ENCODE measurements around the gene ASB1.

ASB1 gene

DNA sequence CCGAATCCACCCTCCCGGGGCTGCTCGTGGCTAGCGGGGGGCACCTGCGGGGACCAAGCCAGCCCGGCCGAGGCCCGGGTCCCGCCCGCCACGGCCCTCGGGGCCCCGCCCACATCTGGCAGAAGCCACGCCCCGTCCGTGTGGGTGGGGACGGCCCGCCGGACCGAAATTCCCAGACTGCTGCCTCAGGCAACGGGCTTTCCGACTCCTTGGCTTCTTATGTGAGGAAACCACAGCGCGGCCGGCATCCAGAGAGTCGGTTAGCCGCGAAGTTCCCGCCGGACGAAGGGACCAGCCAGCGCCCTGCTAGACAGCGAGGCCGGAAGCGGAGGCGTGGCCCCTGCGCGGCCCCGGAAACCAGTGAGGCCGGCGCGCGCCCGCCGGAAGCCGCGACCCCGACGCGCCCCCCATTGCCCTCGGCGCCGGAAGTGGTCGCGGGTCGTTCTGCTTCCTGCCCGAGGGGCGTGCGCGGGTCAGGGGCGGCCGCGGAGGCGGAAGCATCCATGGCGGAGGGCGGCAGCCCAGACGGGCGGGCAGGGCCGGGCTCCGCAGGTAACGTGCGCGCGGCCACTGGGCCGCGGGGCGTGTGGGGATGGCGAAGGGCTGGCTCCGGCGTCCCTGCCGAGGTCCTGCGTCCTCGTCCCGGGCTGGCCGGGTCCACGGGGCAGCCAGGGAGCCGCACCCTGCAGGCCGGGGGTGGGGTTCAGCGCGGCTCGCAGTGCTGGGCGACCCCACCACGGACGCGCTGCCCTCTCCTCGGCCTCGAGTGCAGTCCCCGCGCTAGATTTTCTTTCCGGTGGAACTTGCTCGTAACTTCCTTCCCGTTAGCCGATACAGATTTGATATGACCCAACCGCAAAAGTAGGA, at the start of gene ASB1:
ASB1 (plus strand) TSS at position 360 of the 867 bp plus-strand sequence; CDS start at position 504, 144 bp downstream.
- DNase-seq, result peak; percentile 6

GRCh38 chr2:238378230-238379095, 48.3 kb upstream of the ASB1 start:
- DNase-seq, result no peak

DNA sequence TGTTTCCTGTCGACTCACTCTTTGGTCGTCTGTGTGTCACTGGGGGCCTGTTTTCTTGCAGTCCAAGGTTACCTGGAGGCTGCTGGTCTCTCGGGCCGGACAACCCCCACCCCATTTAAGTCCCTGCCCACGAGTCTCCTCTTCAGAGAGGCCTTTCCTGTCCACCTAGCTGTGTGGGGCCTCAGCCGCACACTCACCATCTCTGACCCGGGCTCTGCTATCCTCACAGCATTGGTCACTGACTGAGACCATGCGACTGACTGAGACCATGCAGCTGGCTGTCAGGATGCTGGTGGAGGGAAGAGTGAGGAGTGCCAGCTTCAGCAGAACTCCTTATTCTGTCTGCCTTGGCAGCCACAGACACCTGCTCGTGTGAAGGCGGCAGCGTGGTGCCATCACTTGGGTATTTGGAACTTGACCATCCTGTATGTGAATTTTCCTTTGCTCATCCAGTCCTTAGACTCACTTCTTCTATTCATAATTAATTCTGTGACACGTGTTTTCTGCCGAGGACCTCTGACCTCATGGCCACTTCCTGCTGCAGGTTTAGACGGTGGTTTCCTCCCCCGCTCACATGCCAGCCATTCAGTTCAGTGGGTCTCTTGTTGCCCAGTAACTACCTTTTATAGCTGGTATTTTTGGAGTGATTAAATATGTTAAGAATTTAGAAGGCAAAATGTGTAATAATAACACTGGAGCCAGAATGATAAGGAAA, 47.5 kb upstream of the ASB1 start:
- DNase-seq, result no peak

- no peak for DNase-seq
Measured at GRCh38 chr2:238380336-238380735, 46.4 kb upstream of the ASB1 start.

- DNase-seq, result no peak
Measured at GRCh38 chr2:238380785-238381184, 45.9 kb upstream of the ASB1 start.

DNA sequence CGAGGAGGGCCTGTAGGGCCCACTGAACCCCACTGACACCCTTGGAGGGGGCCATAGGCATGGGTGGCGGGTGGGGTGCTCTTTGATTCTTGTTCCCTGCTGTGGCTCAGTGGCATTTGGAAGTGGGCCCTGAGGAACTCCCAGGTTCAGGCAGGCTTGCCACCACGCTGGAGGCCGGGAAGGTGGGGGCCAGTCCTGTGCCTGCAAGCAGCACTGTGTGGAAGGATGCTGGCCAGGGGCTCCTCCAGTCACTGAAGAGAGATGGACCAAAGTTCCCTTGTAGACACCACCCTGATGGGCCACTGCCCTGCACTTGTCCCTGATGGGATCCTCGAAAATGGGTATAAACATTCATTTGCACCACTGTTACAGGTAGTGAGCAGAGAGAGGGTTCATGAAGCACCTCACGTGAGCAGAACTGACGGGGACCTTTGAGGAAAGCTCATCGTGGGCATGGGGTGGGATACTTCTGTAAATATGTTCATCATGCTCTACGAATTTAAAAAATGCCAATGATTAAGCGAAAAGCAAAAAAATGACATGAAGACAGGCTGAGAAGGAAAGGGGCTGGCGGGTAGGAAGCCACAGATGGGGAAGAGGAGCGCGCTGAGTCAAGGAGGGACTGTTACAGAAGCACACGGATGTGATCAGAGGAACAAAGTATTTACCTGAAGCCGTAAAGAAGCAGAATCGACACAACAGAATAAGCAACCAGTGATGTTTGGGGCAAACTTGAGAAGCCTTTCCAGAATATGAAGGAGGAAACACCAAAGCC, 45.2 kb upstream of the ASB1 start:
- peak; percentile 40 for DNase-seq

DNA sequence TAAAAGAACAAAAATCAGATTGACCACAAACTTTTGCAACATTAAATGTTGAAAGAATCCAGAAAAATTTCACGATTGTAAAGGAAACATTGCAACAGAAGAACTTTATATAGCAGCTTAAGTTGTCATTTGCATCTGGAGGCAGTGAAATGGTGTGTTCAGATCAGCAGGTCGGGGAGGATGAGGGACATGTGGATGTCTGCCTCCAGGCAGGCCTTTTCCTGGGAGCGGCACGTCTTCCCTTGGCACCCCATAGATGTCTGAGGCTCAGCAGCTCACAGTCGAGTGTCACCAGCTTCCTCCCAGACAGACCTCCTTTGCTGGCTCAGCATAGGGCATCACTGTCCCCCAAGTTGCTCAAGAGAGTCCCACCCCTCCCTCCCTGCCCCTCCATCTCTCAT, 44.3 kb upstream of the ASB1 start:
- no peak for DNase-seq

- DNase-seq, result no peak
Measured at GRCh38 chr2:238383135-238383534, 43.6 kb upstream of the ASB1 start.

DNA sequence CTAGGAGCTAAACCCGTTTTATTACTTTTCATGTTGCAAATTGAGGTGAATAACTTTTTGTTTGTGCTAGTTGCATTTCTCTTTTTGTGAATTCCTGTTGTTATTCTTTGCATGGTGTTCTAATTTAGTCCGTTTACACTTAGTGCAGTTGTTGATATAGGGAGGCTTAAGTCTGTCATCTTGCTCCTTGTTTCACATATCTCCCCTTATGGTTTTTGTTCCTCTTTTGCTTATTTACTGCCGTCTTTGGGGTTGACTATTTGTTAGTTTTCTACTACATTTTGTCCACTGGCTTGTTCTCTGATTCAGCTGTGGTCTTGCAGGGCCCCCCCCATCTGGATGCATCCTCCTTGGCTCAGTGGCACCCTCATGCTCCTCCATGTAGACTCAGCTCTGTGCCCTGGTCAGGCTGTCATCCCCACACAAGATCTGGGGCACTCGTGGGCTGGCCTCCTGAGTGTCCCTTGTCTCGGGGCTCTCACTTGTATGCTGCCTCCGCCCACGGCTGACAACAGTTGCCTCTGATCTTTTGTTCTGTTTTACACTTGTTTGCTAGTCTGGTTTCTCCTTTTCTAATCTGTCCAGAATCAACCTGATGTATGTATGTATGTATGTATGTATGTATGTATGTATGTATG, 42.9 kb upstream of the ASB1 start:
- no peak for DNase-seq

DNA sequence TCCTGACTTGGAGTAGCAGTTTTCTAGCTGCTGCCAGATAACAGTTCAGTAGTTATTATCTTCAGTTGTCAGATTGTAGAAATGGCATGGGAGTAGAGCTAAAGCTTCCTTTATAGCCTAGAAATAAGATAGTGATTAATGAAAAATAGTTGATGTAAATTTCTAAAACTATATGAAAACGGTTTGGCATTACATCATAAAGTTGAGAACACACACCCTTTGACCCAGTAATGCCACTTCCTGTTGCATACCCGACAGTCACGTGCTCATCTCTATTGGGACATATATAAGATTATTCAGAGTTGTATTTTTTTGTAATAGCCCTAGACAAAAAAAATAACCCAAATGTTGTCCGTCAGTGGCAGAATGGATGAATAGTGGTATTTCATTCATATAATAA, 39.4 kb upstream of the ASB1 start:
- no peak for DNase-seq

- DNase-seq, result no peak
Measured at GRCh38 chr2:238388794-238389193, 37.9 kb upstream of the ASB1 start.

GRCh38 chr2:238389988-238390589, 36.6 kb upstream of the ASB1 start:
- DNase-seq, result no peak

DNA sequence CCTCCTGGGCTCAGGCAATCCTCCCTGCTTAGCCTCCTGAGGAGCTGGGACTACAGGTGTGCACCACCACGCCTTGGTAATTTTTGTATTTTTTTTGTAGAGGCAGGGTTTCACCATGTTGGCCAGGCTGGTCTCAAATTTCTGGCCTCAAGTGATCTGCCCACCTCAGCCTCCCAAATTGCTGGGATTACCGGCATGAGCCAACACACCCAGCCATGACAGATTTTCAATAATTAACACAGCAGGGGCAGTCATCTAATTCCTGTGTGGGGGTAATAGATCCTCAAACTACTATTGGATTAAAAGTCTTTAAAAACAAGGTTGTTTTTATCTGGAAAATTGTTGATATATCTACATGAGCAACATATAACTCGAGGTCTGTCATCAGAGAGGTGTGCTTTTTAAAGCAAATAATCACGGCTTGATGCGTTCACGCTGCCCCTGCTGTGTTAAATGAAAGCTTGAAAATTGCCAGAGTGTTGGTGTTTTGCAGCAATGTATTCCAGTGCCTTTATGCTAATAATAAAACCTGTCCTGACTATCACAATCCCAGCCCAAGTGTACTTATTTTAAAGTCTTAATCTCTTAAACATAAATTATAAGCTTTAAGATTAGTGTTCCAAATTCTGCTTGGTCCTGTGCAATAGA, 35.6 kb upstream of the ASB1 start:
- DNase-seq, result no peak

DNA sequence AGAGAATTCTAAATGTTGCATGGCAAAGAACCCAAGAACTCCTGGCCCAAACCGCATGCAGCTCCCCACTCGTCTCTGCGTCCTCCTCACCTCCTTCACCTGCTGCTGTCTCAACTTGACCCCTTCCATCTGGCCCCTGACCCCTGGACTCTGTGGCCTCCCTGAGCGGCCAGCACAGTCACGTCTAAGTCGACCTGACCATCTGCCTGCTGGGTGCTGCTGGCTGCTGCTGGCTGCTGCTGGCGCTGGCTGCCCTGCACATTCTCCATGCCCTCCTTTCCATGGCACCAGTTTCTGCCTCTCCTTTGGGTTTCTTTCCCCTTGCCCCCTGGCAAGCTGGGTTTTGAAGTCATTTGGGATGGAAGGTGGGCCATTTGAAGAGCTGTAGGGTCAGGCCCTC, 30.1 kb upstream of the ASB1 start:
- DNase-seq, result no peak

GRCh38 chr2:238397356-238397755, 29.4 kb upstream of the ASB1 start:
- DNase-seq, result no peak

DNA sequence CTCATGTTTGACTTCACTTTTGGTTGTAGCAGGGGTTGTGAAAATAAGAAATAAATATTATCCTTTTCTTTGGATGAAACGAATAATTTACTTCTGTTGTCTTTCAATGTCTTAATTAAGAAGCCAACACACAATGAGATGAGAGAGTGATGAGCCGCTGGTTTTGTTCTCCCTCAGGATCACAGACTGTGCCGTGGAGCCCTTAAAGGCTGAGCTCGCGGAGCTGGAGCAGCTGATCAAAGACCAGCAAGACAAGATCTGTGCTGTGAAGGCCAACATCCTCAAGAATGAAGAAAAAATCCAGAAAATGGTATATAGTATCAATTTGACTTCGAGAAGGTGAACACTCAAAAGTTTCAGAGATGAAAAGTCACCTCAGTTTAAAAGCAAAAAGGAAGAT, 28.1 kb upstream of the ASB1 start:
- no peak for DNase-seq

- DNase-seq, result no peak
Measured at GRCh38 chr2:238399094-238399493, 27.6 kb upstream of the ASB1 start.

DNA sequence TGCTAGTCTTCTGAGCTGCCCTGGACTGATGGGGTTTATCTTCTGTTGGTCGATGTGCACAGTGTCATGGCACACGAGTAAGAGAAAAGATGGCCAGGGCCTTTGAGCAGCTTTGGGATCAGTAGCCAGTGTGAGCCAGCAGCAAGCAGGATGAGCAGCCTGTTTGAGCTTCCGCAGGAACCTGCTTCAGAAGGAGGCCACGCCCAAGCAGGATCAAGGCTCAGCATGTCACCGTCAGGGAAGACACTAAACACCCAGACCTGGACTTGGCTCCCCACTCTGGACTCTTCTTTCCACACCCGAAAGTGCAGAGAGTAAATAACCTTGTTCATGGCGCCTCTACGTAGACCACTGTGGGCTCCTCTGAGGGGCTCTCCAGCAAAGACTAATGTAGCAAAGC, 25.2 kb upstream of the ASB1 start:
- DNase-seq, result no peak

DNA sequence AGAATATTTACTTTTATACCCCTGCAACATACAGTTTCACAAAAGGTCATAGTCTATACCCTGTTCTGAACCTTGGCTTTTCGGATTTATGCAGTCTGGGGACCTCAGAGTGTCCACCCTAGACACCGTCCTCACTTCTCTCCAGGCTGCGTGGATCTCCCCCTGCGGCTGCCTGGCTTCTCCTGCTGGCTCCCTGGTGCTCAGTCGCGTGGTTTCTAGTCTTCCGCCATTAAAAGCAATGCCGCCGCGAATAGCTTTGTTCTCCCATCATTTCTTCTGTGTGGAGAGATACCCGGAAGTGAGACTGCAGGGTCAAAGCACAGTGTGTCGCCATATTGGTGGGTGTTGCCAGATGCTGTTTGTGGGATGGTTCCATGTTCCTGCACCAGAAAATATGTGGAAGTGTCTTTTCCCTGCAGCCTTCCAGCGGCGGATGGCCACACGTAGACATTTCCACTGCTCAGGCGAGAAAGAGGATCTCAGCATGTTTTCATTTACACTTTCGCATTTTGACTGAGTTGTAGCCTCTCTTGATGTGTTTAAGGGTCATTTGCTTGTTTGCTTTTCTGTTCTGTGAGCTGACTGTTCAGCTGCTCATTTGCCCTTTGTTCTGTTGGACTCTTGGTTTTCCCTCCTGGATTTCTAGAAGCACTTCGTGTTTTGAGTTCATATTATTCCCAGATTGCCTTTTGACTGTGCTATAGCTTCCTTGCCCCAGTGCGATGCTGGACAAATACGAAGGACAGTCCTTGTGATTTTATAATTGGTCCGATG, 22.9 kb upstream of the ASB1 start:
- no peak for DNase-seq

All from SIG-M5 (cell line).